ENCODE measurements around the gene MARCHF9.

Gene MARCHF9

GRCh38 chr12:57724003-57724935, 30.6 kb upstream of the MARCHF9 start:
- no peak for DNase-seq (ENCODE audit: low read depth, low spot score)

GRCh38 chr12:57724936-57725740, 29.8 kb upstream of the MARCHF9 start:
- DNase-seq (ENCODE audit: low read depth, low spot score) = no peak

GRCh38 chr12:57725851-57726150, 29.1 kb upstream of the MARCHF9 start:
- no peak for DNase-seq (ENCODE audit: low read depth, low spot score)

GRCh38 chr12:57726151-57726883, 28.6 kb upstream of the MARCHF9 start:
- DNase-seq (ENCODE audit: low read depth, low spot score) = no peak

DNA sequence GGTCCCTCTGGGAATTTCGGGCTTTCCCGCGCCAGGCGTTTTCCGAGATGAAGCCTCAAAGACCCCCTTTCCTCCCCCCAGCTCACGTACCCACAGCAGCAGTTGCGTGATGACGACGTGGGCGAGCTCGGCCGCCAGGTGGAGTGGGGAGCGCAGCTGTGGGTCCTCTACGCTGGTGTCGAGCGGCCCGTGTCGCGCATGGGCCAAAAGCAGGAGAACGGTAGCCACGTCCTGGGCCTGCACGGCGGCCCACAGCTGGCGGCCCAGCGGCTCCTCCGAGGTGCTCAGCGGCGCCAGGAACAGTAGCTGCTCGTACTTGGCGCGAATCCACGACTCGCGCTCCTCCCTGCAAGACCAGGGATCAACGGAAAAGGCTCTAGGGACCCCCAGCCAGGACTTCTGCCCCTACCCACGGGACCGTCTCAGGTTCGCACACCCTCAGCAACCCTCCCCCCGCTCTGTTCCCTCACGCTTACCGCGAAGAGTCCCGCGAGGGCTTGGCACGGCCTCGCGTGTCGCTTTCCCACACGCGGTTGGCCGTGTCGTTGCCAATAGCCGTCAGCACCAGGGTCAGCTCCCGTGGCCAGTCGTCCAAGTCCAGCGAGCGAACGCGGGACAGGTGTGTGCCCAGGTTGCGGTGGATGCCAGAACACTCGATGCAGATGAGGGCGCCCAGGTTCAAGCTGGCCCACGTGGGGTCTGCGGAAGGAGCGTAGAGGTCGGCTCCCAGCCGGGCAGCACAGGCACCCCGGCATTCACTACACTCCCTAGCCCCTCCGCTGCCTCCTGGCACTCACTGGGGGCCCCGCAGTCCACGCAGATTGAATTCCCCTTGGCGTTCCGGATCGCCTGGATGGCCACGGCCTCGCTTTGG, 27.8 kb upstream of the MARCHF9 start:
- no peak for DNase-seq (ENCODE audit: low read depth, low spot score)

- no peak for DNase-seq (ENCODE audit: low read depth, low spot score)
Observed at GRCh38 chr12:57727758-57728395, 27.0 kb upstream of the MARCHF9 start.

GRCh38 chr12:57729321-57729844, 25.5 kb upstream of the MARCHF9 start:
- DNase-seq (ENCODE audit: low read depth, low spot score) = no peak

GRCh38 chr12:57730336-57731067, 24.4 kb upstream of the MARCHF9 start:
- no peak for DNase-seq (ENCODE audit: low read depth, low spot score)

- no peak for DNase-seq (ENCODE audit: low read depth, low spot score)
Observed at GRCh38 chr12:57731411-57732080, 23.4 kb upstream of the MARCHF9 start.

DNA sequence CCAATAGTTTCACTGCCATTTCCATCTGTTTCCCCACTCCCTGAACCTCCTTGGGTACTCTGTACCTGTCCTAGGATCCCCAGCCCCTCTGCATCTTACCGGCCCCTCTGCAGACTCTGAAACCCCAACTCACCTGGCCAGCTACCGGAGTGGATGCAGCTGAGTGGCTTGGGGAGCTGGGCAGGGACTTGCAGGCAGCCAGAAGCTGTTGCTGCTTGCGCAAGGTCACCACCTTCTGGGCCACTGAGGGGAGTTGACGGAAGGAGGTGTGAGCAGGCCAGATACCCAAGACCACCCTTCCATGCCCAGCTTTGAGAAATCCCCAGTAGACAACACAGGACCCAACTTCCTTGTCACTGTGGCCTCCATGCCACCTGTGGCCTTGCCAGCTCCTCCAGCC, 22.6 kb upstream of the MARCHF9 start:
- DNase-seq (ENCODE audit: low read depth, low spot score) = no peak

- no peak for DNase-seq (ENCODE audit: low read depth, low spot score)
Observed at GRCh38 chr12:57732726-57733593, 21.9 kb upstream of the MARCHF9 start.

- DNase-seq (ENCODE audit: low read depth, low spot score) = no peak
Observed at GRCh38 chr12:57733928-57734327, 21.0 kb upstream of the MARCHF9 start.

GRCh38 chr12:57734591-57734990, 20.3 kb upstream of the MARCHF9 start:
- no peak for DNase-seq (ENCODE audit: low read depth, low spot score)

GRCh38 chr12:57735198-57735855, 19.6 kb upstream of the MARCHF9 start:
- no peak for DNase-seq (ENCODE audit: low read depth, low spot score)

DNA sequence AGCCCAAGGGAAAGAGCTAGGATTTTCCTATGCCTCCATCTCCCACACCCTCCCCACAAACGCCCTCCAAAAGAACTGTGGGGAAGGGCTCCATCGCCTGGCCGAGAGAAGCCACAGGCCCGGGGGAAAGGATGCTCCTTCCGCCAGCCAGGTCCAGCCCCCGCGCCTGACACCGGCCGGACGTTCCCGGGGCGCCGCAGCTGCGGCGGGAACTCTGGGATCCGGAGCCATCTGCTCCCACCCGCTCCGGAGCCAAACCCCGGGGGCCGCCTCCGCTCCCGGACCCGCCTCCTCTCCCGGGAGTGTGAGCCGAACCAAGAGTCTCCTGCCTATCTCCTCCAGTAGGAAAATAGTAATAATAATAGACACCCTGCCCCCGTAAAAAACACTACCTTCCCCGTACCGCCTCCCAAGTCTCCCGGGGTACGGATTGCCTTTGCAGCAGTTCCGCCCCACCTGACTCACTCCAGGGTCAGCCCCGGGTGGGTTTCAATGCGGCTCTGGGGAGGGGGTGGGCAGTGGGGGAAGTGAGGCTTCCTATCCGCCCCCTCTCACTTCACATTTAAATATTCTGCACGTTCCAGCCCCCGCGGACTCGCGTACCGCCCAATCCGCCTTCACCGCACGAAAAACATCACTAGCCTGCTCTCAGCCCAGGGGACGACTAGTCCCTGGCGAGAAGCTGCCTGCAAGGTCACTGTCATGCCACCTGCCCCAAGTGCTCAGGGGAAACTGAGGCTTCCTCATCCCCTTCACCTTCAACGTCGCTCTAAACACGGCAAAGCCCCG, 18.8 kb upstream of the MARCHF9 start:
- DNase-seq (ENCODE audit: low read depth, low spot score) = no peak

- no peak for DNase-seq (ENCODE audit: low read depth, low spot score)
Observed at GRCh38 chr12:57736741-57737466, 18.0 kb upstream of the MARCHF9 start.

All from activated CD4-positive, CD25-positive, alpha-beta regulatory T cell treated with anti-CD3 and anti-CD28 coated beads, Interleukin-2, amount 50 U/mL, for 16 hours (primary cell).